Raji (cell line): ENCODE measurements around the gene ARVCF.

ENCODE experiments used
- POLR2A ChIP-seq: IDR thresholded peaks from 2 replicates; pipeline ENCODE4 v1.6.1; 2011; ENCODE audit warnings: low read depth, low read length, control low read depth; ENCODE audit not compliant: insufficient read depth

The ARVCF gene

GRCh38 chr22:19986410-19987341 lies 29.9 kb downstream of the ARVCF start:
- no peak for TF ChIP-seq POLR2A

GRCh38 chr22:19986011-19986409 lies 30.6 kb downstream of the ARVCF start:
- no peak for TF ChIP-seq POLR2A

- TF ChIP-seq POLR2A: no peak
Measured at GRCh38 chr22:19984851-19985811, 31.5 kb downstream of the ARVCF start.

- TF ChIP-seq POLR2A: no peak
Measured at GRCh38 chr22:19984201-19984753, 32.3 kb downstream of the ARVCF start.

GRCh38 chr22:19983741-19984140 lies 32.9 kb downstream of the ARVCF start:
- no peak for TF ChIP-seq POLR2A

GRCh38 chr22:19982991-19983578 lies 33.5 kb downstream of the ARVCF start:
- no peak for TF ChIP-seq POLR2A

GRCh38 chr22:19981961-19982920 lies 34.4 kb downstream of the ARVCF start:
- no peak for TF ChIP-seq POLR2A

- no peak for TF ChIP-seq POLR2A
Measured at GRCh38 chr22:19981171-19981960, 35.3 kb downstream of the ARVCF start.

- TF ChIP-seq POLR2A: no peak
Measured at GRCh38 chr22:19980766-19981165, 35.9 kb downstream of the ARVCF start.

GRCh38 chr22:19979712-19980493 lies 36.7 kb downstream of the ARVCF start:
- TF ChIP-seq POLR2A: no peak

GRCh38 chr22:19978748-19979147 lies 37.9 kb downstream of the ARVCF start:
- no peak for TF ChIP-seq POLR2A

GRCh38 chr22:19977296-19978243 lies 39.1 kb downstream of the ARVCF start:
- TF ChIP-seq POLR2A: no peak

GRCh38 chr22:19976671-19977070 lies 40.0 kb downstream of the ARVCF start:
- TF ChIP-seq POLR2A: no peak
